WTC11 (cell line): ENCODE results near the gene SPSB4. TPM values are rescaled to one million over a fixed set of nuclear protein-coding genes. Genes with fewer than 3 reads are reported as not detected.

Source experiments
- ATAC-seq: fragments of 200-7000 bp; cut with Tn5 transposase; 2 replicates; pipeline ENCODE4 v1.10.0; 2021; ENCODE audit warnings: mild to moderate bottlenecking, moderate library complexity
- CTCF ChIA-PET: fragments of 300-600 bp; sonication (Branson Sonifier 250); formaldehyde crosslinking; loops from one replicate; lab custom pipeline; 2021; ENCODE audit warnings: antibody characterized with exemption; lab: Charles Lee
- POLR2A ChIA-PET: fragments of 350-600 bp; sonication (Branson Sonifier 250); formaldehyde crosslinking; loops from one replicate; lab custom pipeline; 2021; ENCODE audit warnings: antibody characterized with exemption; lab: Charles Lee
- DNase-seq: peaks from one replicate; pipeline ENCODE4 v3.0.0; 2021; ENCODE audit warnings: low spot score
- H3K27ac Mint-ChIP-seq: 2 replicates; pipeline ENCODE4 v1.8.0; 2021; ENCODE audit warnings: mixed read lengths
- H3K27me3 Mint-ChIP-seq: 2 replicates; pipeline ENCODE4 v1.8.0; 2021; ENCODE audit warnings: low read depth, mild to moderate bottlenecking, moderate library complexity, mixed read lengths
- H3K36me3 Mint-ChIP-seq: 2 replicates; pipeline ENCODE4 v1.8.0; 2021; ENCODE audit warnings: mixed read lengths
- H3K4me1 Mint-ChIP-seq: 2 replicates; pipeline ENCODE4 v1.8.0; 2022; ENCODE audit warnings: mixed read lengths
- H3K4me3 Mint-ChIP-seq: 2 replicates; pipeline ENCODE4 v1.8.0; 2021; ENCODE audit warnings: mild to moderate bottlenecking, moderate library complexity, mixed read lengths
- H3K9me3 Mint-ChIP-seq: 2 replicates; pipeline ENCODE4 v1.8.0; 2021; ENCODE audit warnings: mixed read lengths
- ARID4B ChIP-seq: sonication (generic); formaldehyde crosslinking; IDR thresholded peaks from 2 replicates; pipeline ENCODE4 v1.8.0; 2023; ENCODE audit warnings: missing genetic modification reagents, mild to moderate bottlenecking, borderline replicate concordance
- ELF4 ChIP-seq: sonication (generic); formaldehyde crosslinking; IDR thresholded peaks from 2 replicates; pipeline ENCODE4 v1.8.1; 2022; ENCODE audit warnings: low read depth, mild to moderate bottlenecking, moderate library complexity, missing genetic modification reagents
- IRF2 ChIP-seq: sonication (generic); formaldehyde crosslinking; IDR thresholded peaks from 2 replicates; pipeline ENCODE4 v1.8.0; 2022; ENCODE audit warnings: low read depth, missing genetic modification reagents, borderline replicate concordance
- MAX ChIP-seq: sonication (generic); formaldehyde crosslinking; IDR thresholded peaks from 2 replicates; pipeline ENCODE4 v1.8.0; 2022; ENCODE audit warnings: mild to moderate bottlenecking, missing genetic modification reagents
- NFATC4 ChIP-seq: fragments of 250-450 bp; sonication (Bioruptor Pico); IDR thresholded peaks from 2 replicates; pipeline ENCODE4 v1.9.0; 2021; ENCODE audit warnings: mild to moderate bottlenecking
- PRDM15 ChIP-seq: sonication (generic); formaldehyde crosslinking; IDR thresholded peaks from 2 replicates; pipeline ENCODE4 v1.8.0; 2022; ENCODE audit warnings: missing genetic modification reagents
- PRRX2 ChIP-seq: fragments of 250-450 bp; sonication (Bioruptor Pico); IDR thresholded peaks from 2 replicates; pipeline ENCODE4 v1.8.0; 2021; ENCODE audit warnings: mild to moderate bottlenecking
- RORB ChIP-seq: fragments of 250-450 bp; sonication (Bioruptor Pico); IDR thresholded peaks from 2 replicates; pipeline ENCODE4 v1.9.0; 2021; ENCODE audit warnings: mild to moderate bottlenecking
- TEAD1 ChIP-seq: sonication (generic); formaldehyde crosslinking; IDR thresholded peaks from 2 replicates; pipeline ENCODE4 v1.8.0; 2022; ENCODE audit warnings: mild to moderate bottlenecking, missing genetic modification reagents
- ZNF121 ChIP-seq: sonication (generic); formaldehyde crosslinking; IDR thresholded peaks from 2 replicates; pipeline ENCODE4 v1.8.0; 2023; ENCODE audit warnings: missing genetic modification reagents
- ZNF138 ChIP-seq: sonication (generic); formaldehyde crosslinking; conservative IDR thresholded peaks from 2 replicates; pipeline ENCODE4 v1.8.1; 2022; ENCODE audit warnings: mild to moderate bottlenecking, moderate library complexity, missing genetic modification reagents
- ZNF232 ChIP-seq: sonication (generic); formaldehyde crosslinking; IDR thresholded peaks from 2 replicates; pipeline ENCODE4 v1.8.0; 2022; ENCODE audit warnings: mild to moderate bottlenecking, missing genetic modification reagents
- ZNF263 ChIP-seq: sonication (generic); formaldehyde crosslinking; IDR thresholded peaks from 2 replicates; pipeline ENCODE4 v1.8.1; 2022; ENCODE audit warnings: low read depth, mild to moderate bottlenecking, moderate library complexity, missing genetic modification reagents
- ZNF671 ChIP-seq: fragments of 250-450 bp; sonication (Bioruptor Pico); IDR thresholded peaks from 2 replicates; pipeline ENCODE4 v1.8.0; 2021; ENCODE audit warnings: mild to moderate bottlenecking
- total RNA-seq: library from RNA; stranded (reverse); gene quantifications from 3 replicates; pipeline ENCODE4 v1.2.3, GENCODE V29; 2021
- TF ChIP-seq, protein P1 (sequence below): fragments of 250-450 bp; sonication (Bioruptor Pico); conservative IDR thresholded peaks from 2 replicates; pipeline ENCODE4 v1.9.0; 2021; ENCODE audit warnings: mild to moderate bottlenecking
- TF ChIP-seq, protein P2 (sequence below): sonication (generic); formaldehyde crosslinking; conservative IDR thresholded peaks from 2 replicates; pipeline ENCODE4 v1.8.1; 2022; ENCODE audit warnings: mild to moderate bottlenecking, missing genetic modification reagents
- TF ChIP-seq, protein P3 (sequence below): fragments of 250-450 bp; sonication (Bioruptor Pico); IDR thresholded peaks from 2 replicates; pipeline ENCODE4 v1.8.0; 2021; ENCODE audit warnings: mild to moderate bottlenecking
- TF ChIP-seq, protein P4 (sequence below): sonication (generic); formaldehyde crosslinking; IDR thresholded peaks from 2 replicates; pipeline ENCODE4 v1.8.1; 2022; ENCODE audit warnings: mild to moderate bottlenecking, moderate library complexity, missing genetic modification reagents
- TF ChIP-seq, protein P5 (sequence below): sonication (generic); formaldehyde crosslinking; IDR thresholded peaks from 2 replicates; pipeline ENCODE4 v1.8.1; 2022; ENCODE audit warnings: low read depth, mild to moderate bottlenecking, moderate library complexity, missing genetic modification reagents, borderline replicate concordance

SPSB4 gene
- total RNA-seq, 1 experiment from 2014 or later = 19.7 TPM

- Mint-ChIP-seq H3K4me1 (peaks cover 42% of the 10 kb centered on the region), H3K9me3 (peaks cover 2% of the 10 kb centered on the region), H3K27ac (no peak overlapping the region), H3K4me3 (no peak overlapping the region), H3K36me3 (peaks cover 6% of the 10 kb centered on the region), H3K27me3 (peaks cover 2% of the 10 kb centered on the region)
- DNase-seq = no peak
- ChIA-PET POLR2A (no interaction called here), CTCF (interaction anchor here (0.9 to 1.9 kb wide), 4 partner anchors 12 to 167 kb away, joined by 3 to 10 read pairs (median 3); partner anchors contain the start of genes PXYLP1 and SPSB4)
- TF ChIP-seq ELF4 = no peak
- no peak for TF ChIP-seq RORB (CRISPR knock-in tag)
- no peak for TF ChIP-seq ZNF138
- no peak for TF ChIP-seq IRF2
- TF ChIP-seq NFATC4 = no peak
- no peak for TF ChIP-seq ZNF671 (CRISPR knock-in tag)
- no peak for TF ChIP-seq PRRX2
- TF ChIP-seq TEAD1 (CRISPR knock-in tag) = no peak
- TF ChIP-seq ZNF263 (CRISPR knock-in tag) = no peak
- TF ChIP-seq, protein P1, sequence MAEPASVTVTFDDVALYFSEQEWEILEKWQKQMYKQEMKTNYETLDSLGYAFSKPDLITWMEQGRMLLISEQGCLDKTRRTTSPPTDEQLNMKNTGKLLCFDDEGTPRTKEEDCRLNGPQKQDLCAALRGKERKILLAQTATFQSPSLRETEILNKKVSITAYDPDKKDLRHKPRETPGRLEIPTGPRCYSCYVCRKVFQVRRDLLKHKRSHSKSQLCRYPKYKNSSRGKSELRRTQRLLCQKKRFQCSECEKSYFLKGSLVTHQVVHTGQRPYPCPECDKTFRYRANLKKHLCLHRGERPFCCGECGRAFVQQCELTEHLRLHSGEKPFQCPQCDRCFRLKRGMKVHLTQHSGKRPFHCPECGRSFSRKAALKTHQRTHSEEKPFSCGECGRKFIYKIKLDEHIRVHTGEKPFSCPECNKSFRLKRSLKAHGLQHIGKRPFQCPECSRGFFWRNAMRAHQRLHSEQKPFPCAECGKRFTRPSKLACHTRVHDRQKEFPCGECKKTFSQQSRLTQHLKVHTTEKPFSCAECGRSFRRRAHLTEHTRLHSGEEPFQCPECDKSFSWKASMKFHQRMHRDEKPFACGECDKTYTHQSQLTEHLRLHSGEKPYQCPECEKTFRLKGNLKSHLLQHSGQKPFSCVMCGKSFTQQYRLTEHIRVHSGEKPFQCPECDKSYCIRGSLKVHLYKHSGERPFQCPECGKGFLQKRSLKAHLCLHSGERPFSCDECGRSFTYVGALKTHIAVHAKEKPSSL (CRISPR knock-in tag) = no peak
- TF ChIP-seq PRDM15 = no peak
- no peak for TF ChIP-seq ZNF232 (CRISPR knock-in tag)
- TF ChIP-seq, protein P2, sequence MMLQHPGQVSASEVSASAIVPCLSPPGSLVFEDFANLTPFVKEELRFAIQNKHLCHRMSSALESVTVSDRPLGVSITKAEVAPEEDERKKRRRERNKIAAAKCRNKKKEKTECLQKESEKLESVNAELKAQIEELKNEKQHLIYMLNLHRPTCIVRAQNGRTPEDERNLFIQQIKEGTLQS (CRISPR knock-in tag) = no peak
- TF ChIP-seq ARID4B (CRISPR knock-in tag) = no peak
- TF ChIP-seq, protein P3, sequence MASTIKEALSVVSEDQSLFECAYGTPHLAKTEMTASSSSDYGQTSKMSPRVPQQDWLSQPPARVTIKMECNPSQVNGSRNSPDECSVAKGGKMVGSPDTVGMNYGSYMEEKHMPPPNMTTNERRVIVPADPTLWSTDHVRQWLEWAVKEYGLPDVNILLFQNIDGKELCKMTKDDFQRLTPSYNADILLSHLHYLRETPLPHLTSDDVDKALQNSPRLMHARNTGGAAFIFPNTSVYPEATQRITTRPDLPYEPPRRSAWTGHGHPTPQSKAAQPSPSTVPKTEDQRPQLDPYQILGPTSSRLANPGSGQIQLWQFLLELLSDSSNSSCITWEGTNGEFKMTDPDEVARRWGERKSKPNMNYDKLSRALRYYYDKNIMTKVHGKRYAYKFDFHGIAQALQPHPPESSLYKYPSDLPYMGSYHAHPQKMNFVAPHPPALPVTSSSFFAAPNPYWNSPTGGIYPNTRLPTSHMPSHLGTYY (CRISPR knock-in tag) = no peak
- TF ChIP-seq, protein P4, sequence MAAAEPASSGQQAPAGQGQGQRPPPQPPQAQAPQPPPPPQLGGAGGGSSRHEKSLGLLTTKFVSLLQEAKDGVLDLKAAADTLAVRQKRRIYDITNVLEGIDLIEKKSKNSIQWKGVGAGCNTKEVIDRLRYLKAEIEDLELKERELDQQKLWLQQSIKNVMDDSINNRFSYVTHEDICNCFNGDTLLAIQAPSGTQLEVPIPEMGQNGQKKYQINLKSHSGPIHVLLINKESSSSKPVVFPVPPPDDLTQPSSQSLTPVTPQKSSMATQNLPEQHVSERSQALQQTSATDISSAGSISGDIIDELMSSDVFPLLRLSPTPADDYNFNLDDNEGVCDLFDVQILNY (CRISPR knock-in tag) = no peak
- no peak for TF ChIP-seq MAX (CRISPR knock-in tag)
- TF ChIP-seq, protein P5, sequence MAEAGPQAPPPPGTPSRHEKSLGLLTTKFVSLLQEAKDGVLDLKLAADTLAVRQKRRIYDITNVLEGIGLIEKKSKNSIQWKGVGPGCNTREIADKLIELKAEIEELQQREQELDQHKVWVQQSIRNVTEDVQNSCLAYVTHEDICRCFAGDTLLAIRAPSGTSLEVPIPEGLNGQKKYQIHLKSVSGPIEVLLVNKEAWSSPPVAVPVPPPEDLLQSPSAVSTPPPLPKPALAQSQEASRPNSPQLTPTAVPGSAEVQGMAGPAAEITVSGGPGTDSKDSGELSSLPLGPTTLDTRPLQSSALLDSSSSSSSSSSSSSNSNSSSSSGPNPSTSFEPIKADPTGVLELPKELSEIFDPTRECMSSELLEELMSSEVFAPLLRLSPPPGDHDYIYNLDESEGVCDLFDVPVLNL (CRISPR knock-in tag) = no peak
- no peak for TF ChIP-seq ZNF121 (CRISPR knock-in tag)
- ATAC-seq = no peak
Measured at GRCh38 chr3:141064255-141064926, 13.2 kb downstream of the SPSB4 start.
